Natural killer cell (primary cell): ENCODE measurements around the gene ATP6V0A1. TPM values are rescaled to one million over a fixed set of nuclear protein-coding genes. Genes with fewer than 3 reads are reported as not detected.

Source experiments
- ATAC-seq, 3 donors: fragments of 150-1000 bp in 2 of 3; fragments of 200-7000 bp in 1 of 3; cut with Tn5 transposase; 1 replicate in 1 of 3; 2 replicates in 2 of 3; pipeline ENCODE4 v1.10.0; 2021; ENCODE audit warnings: mild to moderate bottlenecking in 2 of 3, moderate library complexity in 2 of 3
- DNase-seq, 2 donors: peaks; one replicate each; pipeline versions ENCODE4 v3.0.0 to v3.0.0-alpha.2; 2013 to 2021; ENCODE audit warnings: mixed read lengths in 1 of 2
- H3K27ac ChIP-seq: one replicate; pipeline ENCODE4 v1.5.1; 2013; ENCODE audit warnings: mild to moderate bottlenecking, low read length
- H3K27me3 ChIP-seq: one replicate; pipeline ENCODE4 v1.6.1; 2013; ENCODE audit warnings: low read length; ENCODE audit not compliant: control insufficient read depth, insufficient read depth
- H3K36me3 ChIP-seq: one replicate; pipeline ENCODE4 v1.6.1; 2013; ENCODE audit warnings: low read length; ENCODE audit not compliant: control insufficient read depth, insufficient read depth
- H3K4me1 ChIP-seq: one replicate; pipeline ENCODE4 v1.6.1; 2013; ENCODE audit warnings: low read length; ENCODE audit not compliant: control insufficient read depth, insufficient read depth
- H3K4me3 ChIP-seq: one replicate; pipeline ENCODE4 v1.5.1; 2013; ENCODE audit warnings: low read length
- H3K9me3 ChIP-seq: one replicate; pipeline ENCODE4 v1.6.1; 2013; ENCODE audit warnings: low read length; ENCODE audit not compliant: control insufficient read depth, insufficient read depth
- H3K27ac Mint-ChIP-seq, 2 donors: one replicate each; pipeline ENCODE4 v1.8.0; 2022; ENCODE audit warnings: mild to moderate bottlenecking in 2 of 2, mixed read lengths in 2 of 2, moderate library complexity in 1 of 2
- H3K27me3 Mint-ChIP-seq, 2 donors: one replicate each; pipeline ENCODE4 v1.8.0; 2022; ENCODE audit warnings: low read depth in 2 of 2, mixed read lengths in 2 of 2
- H3K36me3 Mint-ChIP-seq: one replicate; pipeline ENCODE4 v1.8.0; 2022; ENCODE audit warnings: mixed read lengths
- H3K4me1 Mint-ChIP-seq, 2 donors: one replicate each; pipeline ENCODE4 v1.8.0; 2022; ENCODE audit warnings: mixed read lengths in 2 of 2
- H3K4me3 Mint-ChIP-seq: one replicate; pipeline ENCODE4 v1.8.0; 2022; ENCODE audit warnings: mild to moderate bottlenecking, moderate library complexity, mixed read lengths
- H3K9me3 Mint-ChIP-seq, 2 donors: one replicate each; pipeline ENCODE4 v1.8.0; 2022; ENCODE audit warnings: mixed read lengths in 2 of 2
- whole genome bisulfite sequencing: methylation state at CpG from one replicate; pipeline ENCODE4 v1.1.7; 2013; ENCODE audit warnings: missing lambda C conversion rate; ENCODE audit not compliant: insufficient coverage; 5-methylcytosine and 5-hydroxymethylcytosine counted together
- intact Hi-C: fragments of 100-400 bp; cut with micrococcal nuclease; formaldehyde crosslinking; loops from one replicate; pipeline ENCODE4 v1.14.2; 2022
- total RNA-seq, 4 donors: library from RNA; stranded (reverse); fragments of 120-200 nt in 1 of 4; gene quantifications; one replicate each; pipeline versions ENCODE4 v1.2.3 to v1.2.4, GENCODE V29; 2013 to 2022
- TF ChIP-seq, protein P1 (sequence below): fragments of 200-600 bp; IDR thresholded peaks from one replicate; pipeline ENCODE4 v1.8.0; 2022; ENCODE audit warnings: antibody characterized with exemption

Gene ATP6V0A1
- total RNA-seq, 3 donors from 2014 or later (not counting 1 experiment from before 2014, with no cell fraction given) = 4.8 to 33.5 (median 7.5) TPM

DNA sequence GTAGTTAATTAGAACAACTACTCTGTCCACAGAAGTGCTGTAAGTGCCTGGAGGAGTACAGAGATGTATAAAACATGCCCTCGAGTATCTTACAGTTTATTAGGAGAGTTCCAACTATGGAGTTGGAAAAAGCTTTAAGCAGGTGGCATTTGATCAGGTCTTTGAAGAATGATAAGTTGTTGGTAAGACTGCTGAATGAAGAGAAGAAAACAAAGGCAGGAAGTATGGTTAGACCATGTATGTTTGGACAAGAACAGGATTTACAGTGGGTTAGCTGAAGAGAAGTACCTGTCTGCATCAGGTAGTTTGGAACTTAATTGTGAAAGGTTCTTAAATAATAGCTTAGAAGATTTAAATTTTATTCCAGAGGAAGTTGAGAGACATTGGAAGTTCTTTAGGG is 29.4 kb downstream of the ATP6V0A1 start:
- TF ChIP-seq, protein P1, sequence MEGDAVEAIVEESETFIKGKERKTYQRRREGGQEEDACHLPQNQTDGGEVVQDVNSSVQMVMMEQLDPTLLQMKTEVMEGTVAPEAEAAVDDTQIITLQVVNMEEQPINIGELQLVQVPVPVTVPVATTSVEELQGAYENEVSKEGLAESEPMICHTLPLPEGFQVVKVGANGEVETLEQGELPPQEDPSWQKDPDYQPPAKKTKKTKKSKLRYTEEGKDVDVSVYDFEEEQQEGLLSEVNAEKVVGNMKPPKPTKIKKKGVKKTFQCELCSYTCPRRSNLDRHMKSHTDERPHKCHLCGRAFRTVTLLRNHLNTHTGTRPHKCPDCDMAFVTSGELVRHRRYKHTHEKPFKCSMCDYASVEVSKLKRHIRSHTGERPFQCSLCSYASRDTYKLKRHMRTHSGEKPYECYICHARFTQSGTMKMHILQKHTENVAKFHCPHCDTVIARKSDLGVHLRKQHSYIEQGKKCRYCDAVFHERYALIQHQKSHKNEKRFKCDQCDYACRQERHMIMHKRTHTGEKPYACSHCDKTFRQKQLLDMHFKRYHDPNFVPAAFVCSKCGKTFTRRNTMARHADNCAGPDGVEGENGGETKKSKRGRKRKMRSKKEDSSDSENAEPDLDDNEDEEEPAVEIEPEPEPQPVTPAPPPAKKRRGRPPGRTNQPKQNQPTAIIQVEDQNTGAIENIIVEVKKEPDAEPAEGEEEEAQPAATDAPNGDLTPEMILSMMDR = no peak
- Histone ChIP-seq H3K4me1 (peaks cover 29% of the 10 kb centered on the region), H3K27me3 (peaks cover 22% of the 10 kb centered on the region), H3K36me3 (no peaks in the 10 kb centered on the region), H3K27ac (no peak overlapping the region), H3K9me3 (no peaks in the 10 kb centered on the region), H3K4me3 (no peak overlapping the region)
- Mint-ChIP-seq H3K27me3 (peaks cover 23 to 30% of the 10 kb centered on the region in 2 donors), H3K9me3 (no peaks in the 10 kb centered on the region), H3K36me3 (no peaks in the 10 kb centered on the region), H3K4me3 (no peak overlapping the region), H3K27ac (no peak overlapping the region), H3K4me1 (peaks cover 8 to 23% of the 10 kb centered on the region in 2 donors)
- WGBS = 77% methylated on average over 1 of the region's 1 CpG
- ATAC-seq = no peak
- peak in 1 of 2 donors; percentile 10 for DNase-seq
- intact Hi-C loops = loop anchor here (10.0 kb wide), 1 partner anchor 53 kb away; no protein-coding TSS in a partner anchor

DNA sequence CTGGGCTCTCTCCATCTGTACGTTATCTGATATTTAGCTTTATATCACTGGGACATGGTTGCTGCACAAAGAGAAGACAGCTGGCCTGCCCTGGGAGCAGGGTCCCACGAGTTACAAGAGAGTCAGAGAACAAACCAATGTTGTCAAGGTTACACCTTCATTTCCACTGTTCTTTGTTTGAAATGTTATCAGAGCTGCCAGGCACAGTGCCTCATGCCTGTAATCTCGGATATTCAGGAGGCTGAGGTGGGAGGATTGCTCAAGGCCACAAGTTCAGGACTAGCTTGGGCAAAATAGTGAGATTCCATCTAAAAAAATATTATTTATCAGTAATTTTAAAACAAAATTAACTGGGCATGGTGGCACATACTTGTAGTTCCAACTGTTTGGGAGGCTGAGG is 34.6 kb downstream of the ATP6V0A1 start:
- Mint-ChIP-seq H3K36me3 (no peaks in the 10 kb centered on the region), H3K4me1 (peaks cover 18% of the 10 kb centered on the region in 2 donors), H3K9me3 (no peaks in the 10 kb centered on the region), H3K4me3 (no peak overlapping the region), H3K27ac (no peak overlapping the region), H3K27me3 (peaks cover 25 to 33% of the 10 kb centered on the region in 2 donors)
- H3K9me3 ChIP-seq = no peaks in the 10 kb centered on the region
- H3K4me3 ChIP-seq = no peak overlapping the region
- H3K36me3 ChIP-seq = no peaks in the 10 kb centered on the region
- intact Hi-C loops = no loop called here
- H3K4me1 ChIP-seq = peaks cover 15% of the 10 kb centered on the region
- WGBS = 87% methylated on average over 3 of the region's 3 CpGs
- DNase-seq (no peak), ATAC-seq (no peak)
- no peak overlapping the region for H3K27ac ChIP-seq
- peaks cover 13% of the 10 kb centered on the region for H3K27me3 ChIP-seq
- TF ChIP-seq, protein P1 = no peak

DNA sequence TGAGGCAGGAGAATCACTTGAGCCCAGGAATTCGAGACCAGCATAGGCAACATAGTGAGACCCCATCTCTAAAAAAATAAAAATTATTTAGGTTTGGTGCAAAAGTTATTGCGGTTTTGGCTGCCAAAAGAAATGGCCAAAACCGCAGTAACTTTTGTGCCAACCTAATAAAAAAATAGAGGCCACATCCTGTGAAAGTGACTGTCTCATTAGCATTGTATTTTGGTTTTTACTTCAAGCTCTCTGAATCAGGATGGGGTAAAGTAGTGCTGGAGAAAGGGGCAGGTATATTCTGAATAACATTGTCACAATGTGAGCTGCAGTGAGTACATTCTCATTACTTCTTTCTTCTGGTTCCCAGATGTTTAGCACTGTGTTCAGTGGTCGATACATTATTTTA is 36.0 kb downstream of the ATP6V0A1 start:
- Histone ChIP-seq H3K36me3 (no peaks in the 10 kb centered on the region), H3K9me3 (no peaks in the 10 kb centered on the region), H3K27me3 (peaks cover 9% of the 10 kb centered on the region), H3K4me1 (peaks cover 12% of the 10 kb centered on the region), H3K4me3 (no peak overlapping the region), H3K27ac (no peak overlapping the region)
- intact Hi-C loops = no loop called here
- H3K4me1 Mint-ChIP-seq = peaks cover 18% of the 10 kb centered on the region in 2 donors
- peak overlapping the region; percentile 2 for H3K4me3 Mint-ChIP-seq
- DNase-seq (peak in 1 of 2 donors; percentile 18), ATAC-seq (peak; percentile 32 to 64 (median 63))
- TF ChIP-seq, protein P1 = no peak
- no peaks in the 10 kb centered on the region for H3K36me3 Mint-ChIP-seq
- peaks cover 19 to 25% of the 10 kb centered on the region in 2 donors for H3K27me3 Mint-ChIP-seq
- H3K27ac Mint-ChIP-seq = no peak overlapping the region
- WGBS = 48% methylated on average over 4 of the region's 4 CpGs
- H3K9me3 Mint-ChIP-seq = no peaks in the 10 kb centered on the region

DNA sequence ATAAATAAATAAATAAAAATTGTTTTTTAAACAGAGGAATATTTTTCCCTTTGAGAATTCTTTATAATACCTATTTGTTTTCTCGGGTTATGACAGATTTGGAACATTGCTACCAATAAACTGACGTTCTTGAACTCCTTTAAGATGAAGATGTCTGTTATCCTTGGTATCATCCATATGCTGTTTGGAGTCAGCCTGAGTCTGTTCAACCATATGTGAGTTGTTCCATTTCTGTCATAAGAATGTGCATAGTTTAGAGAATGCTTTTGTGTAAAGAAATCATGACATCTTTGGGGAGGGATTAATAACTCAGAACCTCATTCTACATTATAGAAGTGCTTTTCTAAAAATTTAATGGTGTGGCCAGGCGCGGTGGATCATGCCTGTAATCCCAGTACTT is 40.1 kb downstream of the ATP6V0A1 start:
- H3K36me3 ChIP-seq = no peaks in the 10 kb centered on the region

More for the DNA sequence above, 40.1 kb downstream of the ATP6V0A1 start:
- H3K27me3 ChIP-seq = no peaks in the 10 kb centered on the region
- H3K4me3 Mint-ChIP-seq = no peak overlapping the region
- no peaks in the 10 kb centered on the region for H3K9me3 Mint-ChIP-seq
- H3K27ac ChIP-seq = no peak overlapping the region
- WGBS = 100% methylated on average over 4 of the region's 4 CpGs
- peaks cover 27 to 42% of the 10 kb centered on the region in 2 donors for H3K27me3 Mint-ChIP-seq
- no peaks in the 10 kb centered on the region for H3K36me3 Mint-ChIP-seq
- TF ChIP-seq, protein P1 = no peak
- peaks cover 12% of the 10 kb centered on the region for H3K4me1 ChIP-seq
- DNase-seq (no peak), ATAC-seq (no peak)
- no peaks in the 10 kb centered on the region for H3K9me3 ChIP-seq
- no peak overlapping the region for H3K27ac Mint-ChIP-seq
- no peak overlapping the region for H3K4me3 ChIP-seq
- intact Hi-C loops = no loop called here
- peaks cover 18% of the 10 kb centered on the region in 2 donors for H3K4me1 Mint-ChIP-seq
